Mucosa of stomach (tissue), 1 donor: ENCODE measurements around the gene USP31.

ENCODE experiments used
- H3K27me3 ChIP-seq: one replicate; pipeline ENCODE4 v1.7.0; 2013; ENCODE audit warnings: mild to moderate bottlenecking, low read length; ENCODE audit not compliant: control insufficient read depth, insufficient read depth
- H3K36me3 ChIP-seq: one replicate; pipeline ENCODE4 v1.7.0; 2013; ENCODE audit warnings: low read length; ENCODE audit not compliant: control insufficient read depth, insufficient read depth
- H3K4me1 ChIP-seq: one replicate; pipeline ENCODE4 v1.7.0; 2013; ENCODE audit warnings: mild to moderate bottlenecking, low read length; ENCODE audit not compliant: control insufficient read depth, insufficient read depth
- H3K4me3 ChIP-seq: one replicate; pipeline ENCODE4 v1.7.0; 2013; ENCODE audit warnings: low read length
- H3K9ac ChIP-seq: one replicate; pipeline ENCODE4 v1.7.0; 2013; ENCODE audit warnings: mild to moderate bottlenecking, low read length, moderate library complexity
- H3K9me3 ChIP-seq: one replicate; pipeline ENCODE4 v1.7.0; 2013; ENCODE audit warnings: mild to moderate bottlenecking, low read length, moderate library complexity; ENCODE audit not compliant: control insufficient read depth
- donor health status: Pancreatic carcinoma.

The USP31 gene

GRCh38 chr16:23080747-23081146 lies 68.5 kb downstream of the USP31 start:
- Histone ChIP-seq H3K4me1 (no peaks in the 10 kb centered on the region), H3K27me3 (no peaks in the 10 kb centered on the region), H3K9me3 (no peaks in the 10 kb centered on the region), H3K4me3 (no peak overlapping the region), H3K36me3 (no peaks in the 10 kb centered on the region), H3K9ac (no peak overlapping the region)

- H3K4me3 ChIP-seq: no peak overlapping the region
- H3K9ac ChIP-seq: no peak overlapping the region
- no peaks in the 10 kb centered on the region for H3K9me3 ChIP-seq
- no peaks in the 10 kb centered on the region for H3K36me3 ChIP-seq
- H3K27me3 ChIP-seq: no peaks in the 10 kb centered on the region
- H3K4me1 ChIP-seq: no peaks in the 10 kb centered on the region
These were observed 68.9 kb downstream of the USP31 start for GRCh38 chr16:23080329-23080728.

GRCh38 chr16:23079675-23080301 lies 69.5 kb downstream of the USP31 start:
- no peak overlapping the region for H3K9ac ChIP-seq
- no peaks in the 10 kb centered on the region for H3K4me1 ChIP-seq
- H3K4me3 ChIP-seq: no peak overlapping the region
- no peaks in the 10 kb centered on the region for H3K27me3 ChIP-seq
- H3K9me3 ChIP-seq: no peaks in the 10 kb centered on the region
- H3K36me3 ChIP-seq: no peaks in the 10 kb centered on the region

DNA sequence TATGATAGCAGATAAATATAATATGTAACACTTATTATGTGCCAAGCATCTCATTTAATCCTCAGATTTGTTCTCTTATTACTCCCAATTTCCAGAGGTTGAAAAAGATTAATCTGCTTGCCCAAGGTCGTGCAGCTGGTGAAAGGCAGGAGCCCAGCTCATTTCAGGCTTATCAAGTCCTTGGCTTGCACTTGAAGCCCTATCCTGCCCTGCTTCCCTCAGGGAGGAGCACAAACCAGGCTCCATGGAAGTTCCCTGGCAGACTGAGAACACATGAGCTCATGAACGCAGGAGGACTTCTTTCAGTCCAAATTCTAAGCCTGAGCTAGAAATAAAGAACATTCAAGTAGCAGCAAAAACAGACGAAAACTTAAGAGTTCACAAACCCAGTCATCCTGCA lies 74.8 kb downstream of the USP31 start:
- H3K9ac ChIP-seq: no peak overlapping the region
- H3K9me3 ChIP-seq: no peaks in the 10 kb centered on the region
- H3K4me3 ChIP-seq: no peak overlapping the region
- H3K27me3 ChIP-seq: no peaks in the 10 kb centered on the region
- H3K36me3 ChIP-seq: no peaks in the 10 kb centered on the region
- H3K4me1 ChIP-seq: no peaks in the 10 kb centered on the region

DNA sequence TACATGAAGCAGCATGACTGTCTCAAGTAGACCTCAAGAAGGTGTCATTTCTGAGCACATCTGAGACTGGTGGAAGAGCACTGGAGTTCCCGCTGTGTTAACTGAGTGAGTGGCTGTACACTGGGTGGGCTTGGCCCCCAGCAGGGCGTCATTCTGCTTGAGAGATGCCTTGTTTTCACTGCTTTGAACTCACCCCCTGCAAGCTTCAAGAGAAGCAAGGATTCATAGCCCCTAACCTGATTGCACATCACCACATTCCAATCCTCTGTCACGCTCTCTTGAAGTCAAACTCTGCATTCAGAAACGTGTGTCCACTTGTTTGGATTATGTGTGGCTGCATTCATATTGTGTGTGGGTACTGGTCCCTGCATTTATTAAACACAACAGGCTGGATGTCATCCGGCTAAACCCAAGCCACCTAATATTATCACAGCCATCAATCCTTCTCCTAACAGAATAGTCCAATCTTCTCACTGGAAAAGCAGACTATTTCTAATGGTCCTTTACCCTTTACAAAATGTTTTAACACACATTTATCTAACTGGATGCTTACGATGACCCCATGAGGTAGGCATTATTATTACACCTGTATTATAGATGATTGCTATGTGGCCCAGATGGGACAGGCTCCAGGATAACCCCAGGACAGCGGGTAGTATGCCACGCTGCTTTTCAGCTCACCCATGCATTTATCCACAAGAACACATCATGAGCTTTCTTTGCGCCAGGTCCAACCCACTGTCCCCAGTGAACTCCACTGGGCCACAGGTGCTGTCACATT lies 76.3 kb downstream of the USP31 start:
- Histone ChIP-seq H3K27me3 (no peaks in the 10 kb centered on the region), H3K4me3 (no peak overlapping the region), H3K9ac (no peak overlapping the region), H3K9me3 (no peaks in the 10 kb centered on the region), H3K4me1 (no peaks in the 10 kb centered on the region), H3K36me3 (no peaks in the 10 kb centered on the region)

DNA sequence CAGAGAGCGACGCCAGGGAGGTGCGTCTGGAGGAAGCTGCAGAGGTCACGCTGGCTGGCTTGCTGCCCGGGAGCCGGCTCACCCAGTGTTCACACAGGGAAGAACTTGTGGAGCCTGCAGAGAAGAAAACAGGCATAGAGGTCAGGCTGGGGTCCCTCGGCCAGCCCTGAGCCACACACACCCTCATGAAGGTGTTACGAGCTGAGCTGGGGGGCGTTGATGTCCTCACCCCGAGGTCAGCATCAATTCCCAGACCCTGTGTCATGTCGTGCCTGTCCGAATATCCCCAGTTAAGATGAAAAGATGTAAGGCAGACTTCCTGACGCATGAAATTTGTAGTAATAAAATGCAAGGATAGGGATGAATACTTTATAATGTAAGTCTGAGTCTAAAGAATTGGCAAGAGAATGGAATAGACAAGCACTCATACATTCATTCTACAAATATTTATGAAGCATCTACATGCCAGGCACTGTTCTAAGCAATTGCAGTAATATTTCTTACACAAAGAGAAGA lies 77.1 kb downstream of the USP31 start:
- Histone ChIP-seq H3K4me3 (no peak overlapping the region), H3K9ac (no peak overlapping the region)

DNA sequence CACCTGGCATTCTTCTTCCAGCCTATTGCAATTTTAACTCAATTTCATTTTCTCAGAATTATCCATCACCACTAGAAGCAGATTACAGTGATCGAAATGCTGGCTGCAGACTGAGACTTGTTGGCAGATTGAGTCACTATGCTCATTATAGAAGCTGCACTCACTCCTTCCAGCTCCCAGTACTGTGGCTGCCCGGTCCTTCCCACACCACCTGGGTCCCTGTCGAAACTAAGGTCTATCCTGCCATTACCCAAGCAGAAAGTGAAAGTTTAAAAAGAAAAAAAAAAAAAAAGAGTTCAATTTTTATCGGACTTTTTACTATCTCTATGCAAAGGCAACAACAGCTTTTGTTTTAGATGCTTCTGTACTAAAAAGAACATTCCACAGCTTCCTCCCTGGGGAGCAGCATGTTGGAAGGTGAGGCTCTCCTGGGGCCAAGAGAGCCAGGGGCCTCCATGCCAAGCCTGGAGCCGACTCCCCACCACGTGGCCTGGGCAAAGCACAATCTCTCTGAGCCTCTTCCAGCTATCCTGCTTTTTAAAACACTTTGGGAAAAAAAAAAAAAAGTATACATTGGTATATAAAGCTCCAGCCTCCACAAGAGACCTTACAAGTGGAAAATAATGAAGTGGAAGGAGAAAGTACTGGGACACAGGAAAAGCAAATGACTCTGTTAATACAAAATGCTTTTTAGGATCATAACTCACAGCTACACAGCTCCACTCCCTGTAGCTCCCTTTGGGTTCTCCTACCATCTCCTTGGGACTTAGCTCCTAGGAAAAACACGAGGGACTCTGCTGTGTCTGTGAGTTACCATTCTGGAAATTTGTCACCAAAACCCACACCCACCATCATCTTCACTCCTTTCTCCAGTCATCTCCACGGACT lies 77.8 kb downstream of the USP31 start:
- Histone ChIP-seq H3K27me3 (no peaks in the 10 kb centered on the region), H3K36me3 (no peaks in the 10 kb centered on the region), H3K4me1 (no peaks in the 10 kb centered on the region), H3K9ac (no peak overlapping the region), H3K4me3 (no peak overlapping the region), H3K9me3 (no peaks in the 10 kb centered on the region)

More for the DNA sequence above, 77.1 kb downstream of the USP31 start:
- Histone ChIP-seq H3K9me3 (no peaks in the 10 kb centered on the region), H3K36me3 (no peaks in the 10 kb centered on the region), H3K27me3 (no peaks in the 10 kb centered on the region), H3K4me1 (no peaks in the 10 kb centered on the region)

- no peaks in the 10 kb centered on the region for H3K9me3 ChIP-seq
- no peaks in the 10 kb centered on the region for H3K4me1 ChIP-seq
- no peaks in the 10 kb centered on the region for H3K36me3 ChIP-seq
- no peak overlapping the region for H3K9ac ChIP-seq
- no peaks in the 10 kb centered on the region for H3K27me3 ChIP-seq
- H3K4me3 ChIP-seq: no peak overlapping the region
These were observed 79.4 kb downstream of the USP31 start for GRCh38 chr16:23069844-23070243.

GRCh38 chr16:23068079-23068736 lies 81.0 kb downstream of the USP31 start:
- no peaks in the 10 kb centered on the region for H3K27me3 ChIP-seq
- no peaks in the 10 kb centered on the region for H3K4me1 ChIP-seq
- H3K36me3 ChIP-seq: no peaks in the 10 kb centered on the region
- no peak overlapping the region for H3K4me3 ChIP-seq
- no peaks in the 10 kb centered on the region for H3K9me3 ChIP-seq
- H3K9ac ChIP-seq: no peak overlapping the region

DNA sequence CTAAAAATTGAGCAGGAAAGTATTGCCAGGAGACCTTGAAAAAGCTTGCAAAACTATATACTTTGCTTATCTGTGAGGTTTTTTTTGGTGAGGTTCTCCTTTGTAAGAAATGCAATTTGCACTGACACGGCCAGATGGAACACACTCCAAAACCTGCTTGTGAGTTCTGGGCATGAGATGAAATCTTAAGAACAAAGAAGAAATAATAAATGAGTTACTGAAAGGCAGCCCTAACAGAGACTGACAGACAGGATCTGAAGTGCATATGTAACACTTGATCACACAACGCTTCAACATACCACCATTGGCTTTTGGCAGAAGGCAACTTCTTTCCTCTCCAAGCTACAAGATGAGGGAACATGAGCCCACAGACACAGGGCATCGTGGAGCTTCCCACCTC lies 82.6 kb downstream of the USP31 start:
- Histone ChIP-seq H3K9me3 (no peaks in the 10 kb centered on the region), H3K27me3 (no peaks in the 10 kb centered on the region), H3K9ac (no peak overlapping the region), H3K4me1 (no peaks in the 10 kb centered on the region), H3K36me3 (no peaks in the 10 kb centered on the region), H3K4me3 (no peak overlapping the region)

DNA sequence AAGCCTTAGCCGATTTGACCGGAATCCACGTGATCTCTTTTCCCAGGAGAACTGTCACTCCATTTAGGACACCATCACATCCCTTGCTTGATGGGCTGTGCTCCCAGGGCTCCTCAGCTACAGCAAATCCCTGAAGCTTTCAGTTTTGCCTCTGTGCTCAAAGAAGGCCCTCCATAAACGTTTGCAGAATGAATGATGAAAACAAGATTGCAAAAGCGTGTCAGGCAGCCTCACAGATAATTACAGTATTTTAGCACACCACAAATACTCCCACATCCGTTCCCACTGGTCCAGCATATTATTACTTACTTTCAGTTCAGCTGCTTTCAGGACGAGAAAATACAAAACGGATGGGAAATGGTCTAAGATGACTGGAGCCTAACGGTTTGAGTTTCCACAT lies 84.6 kb downstream of the USP31 start:
- H3K27me3 ChIP-seq: no peaks in the 10 kb centered on the region
- no peaks in the 10 kb centered on the region for H3K36me3 ChIP-seq
- no peaks in the 10 kb centered on the region for H3K9me3 ChIP-seq
- H3K4me3 ChIP-seq: no peak overlapping the region
- no peak overlapping the region for H3K9ac ChIP-seq
- H3K4me1 ChIP-seq: no peaks in the 10 kb centered on the region
